ENCODE measurements around the gene CCL20.

The CCL20 gene

DNA sequence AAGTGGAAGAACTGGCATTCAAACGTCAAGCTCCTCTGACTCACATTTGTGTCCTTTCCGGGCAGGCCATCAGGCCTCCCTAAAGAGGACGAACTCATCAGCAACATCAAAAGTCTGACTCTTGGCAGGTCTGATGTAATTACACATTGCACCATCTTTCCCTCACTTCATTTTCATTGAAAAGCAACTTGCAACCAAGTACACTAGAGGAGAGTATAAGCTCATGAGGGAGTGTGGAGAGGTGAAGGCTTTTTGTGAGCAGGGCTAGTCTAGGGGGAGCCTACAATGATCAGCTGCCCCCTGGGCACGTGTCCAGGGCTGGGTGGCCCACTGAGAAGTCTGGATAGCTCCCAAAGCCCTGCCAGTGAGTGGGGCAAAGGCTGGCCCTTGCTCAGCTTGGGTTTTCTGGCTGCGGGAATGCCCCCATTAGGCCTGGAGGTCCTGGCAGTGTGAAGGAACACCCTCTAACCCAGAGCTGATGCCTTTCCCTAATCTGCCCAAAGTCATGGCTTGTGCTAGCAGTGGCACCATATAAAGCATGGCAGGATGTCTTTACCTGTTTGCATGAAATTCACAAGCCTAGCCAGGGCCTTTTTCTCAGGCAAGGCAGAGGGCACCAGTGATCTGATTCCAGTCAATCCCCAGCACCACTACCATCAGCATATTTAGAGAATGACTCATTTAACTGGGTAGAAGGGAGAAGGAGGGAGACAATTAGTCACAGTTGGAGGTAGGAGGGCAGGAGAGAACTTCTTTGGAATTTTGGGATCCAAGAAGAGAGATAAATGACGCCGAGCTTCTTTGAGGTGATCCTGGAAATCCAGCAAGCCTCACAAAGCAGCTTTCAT is 49.3 kb downstream of the CCL20 start:
- TF ChIP-seq, protein P1, sequence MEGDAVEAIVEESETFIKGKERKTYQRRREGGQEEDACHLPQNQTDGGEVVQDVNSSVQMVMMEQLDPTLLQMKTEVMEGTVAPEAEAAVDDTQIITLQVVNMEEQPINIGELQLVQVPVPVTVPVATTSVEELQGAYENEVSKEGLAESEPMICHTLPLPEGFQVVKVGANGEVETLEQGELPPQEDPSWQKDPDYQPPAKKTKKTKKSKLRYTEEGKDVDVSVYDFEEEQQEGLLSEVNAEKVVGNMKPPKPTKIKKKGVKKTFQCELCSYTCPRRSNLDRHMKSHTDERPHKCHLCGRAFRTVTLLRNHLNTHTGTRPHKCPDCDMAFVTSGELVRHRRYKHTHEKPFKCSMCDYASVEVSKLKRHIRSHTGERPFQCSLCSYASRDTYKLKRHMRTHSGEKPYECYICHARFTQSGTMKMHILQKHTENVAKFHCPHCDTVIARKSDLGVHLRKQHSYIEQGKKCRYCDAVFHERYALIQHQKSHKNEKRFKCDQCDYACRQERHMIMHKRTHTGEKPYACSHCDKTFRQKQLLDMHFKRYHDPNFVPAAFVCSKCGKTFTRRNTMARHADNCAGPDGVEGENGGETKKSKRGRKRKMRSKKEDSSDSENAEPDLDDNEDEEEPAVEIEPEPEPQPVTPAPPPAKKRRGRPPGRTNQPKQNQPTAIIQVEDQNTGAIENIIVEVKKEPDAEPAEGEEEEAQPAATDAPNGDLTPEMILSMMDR (IDR thresholded peaks at IDR 0.05; ENCODE audit: low read depth, low read length): no peak
- no peak overlapping the region for H3K4me3 ChIP-seq (ENCODE audit: low read depth, low read length)

- no peak overlapping the region for H3K4me3 ChIP-seq (ENCODE audit: low read depth, low read length)
- TF ChIP-seq, protein P1 (IDR thresholded peaks at IDR 0.05; ENCODE audit: low read depth, low read length): no peak
Measured at GRCh38 chr2:227864161-227864756, 50.6 kb downstream of the CCL20 start.

DNA sequence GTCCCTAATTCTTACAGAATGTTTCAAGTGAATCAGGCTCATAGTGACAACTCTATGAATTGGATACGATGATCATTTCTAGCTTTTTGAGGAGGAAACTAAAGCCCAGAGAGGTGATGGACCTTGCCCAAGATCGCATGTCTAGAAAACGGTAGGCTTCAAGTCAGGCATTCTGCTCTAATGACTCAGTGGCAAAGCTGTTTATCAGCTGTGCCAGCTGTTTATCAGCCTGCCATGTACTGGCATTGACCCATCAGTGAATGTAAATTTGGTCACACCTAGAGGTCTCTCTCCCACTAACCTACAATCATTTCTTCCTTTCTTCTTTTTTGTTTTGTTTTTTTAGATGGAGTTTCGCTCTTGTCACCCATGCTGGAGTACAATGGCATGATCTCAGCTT is 51.6 kb downstream of the CCL20 start:
- H3K4me3 ChIP-seq (ENCODE audit: low read depth, low read length): no peak overlapping the region
- TF ChIP-seq, protein P1 (IDR thresholded peaks at IDR 0.05; ENCODE audit: low read depth, low read length): no peak
